ENCODE results near the gene ENTPD2. TPM values are rescaled to one million over a fixed set of nuclear protein-coding genes. Genes with fewer than 3 reads are reported as not detected.
"Not testable (repeated sequence)": the region's sequence is repeated elsewhere in the genome, so short reads cannot be mapped to it uniquely, and the experiment has no call there.

The ENTPD2 gene
- polyA plus RNA-seq, 1 donor = 11.0 TPM

GRCh38 chr9:137064027-137064879 is 10.4 kb upstream of the ENTPD2 start:
- peak; percentile 63 for DNase-seq

GRCh38 chr9:137063311-137064026 is 9.6 kb upstream of the ENTPD2 start:
- no peak for DNase-seq

- DNase-seq = not testable (repeated sequence)
These were observed 8.9 kb upstream of the ENTPD2 start for GRCh38 chr9:137062798-137063197.

GRCh38 chr9:137062384-137062783 is 8.5 kb upstream of the ENTPD2 start:
- no peak for DNase-seq

- DNase-seq = no peak
These were observed 4.8 kb upstream of the ENTPD2 start for GRCh38 chr9:137058521-137059234.

GRCh38 chr9:137057545-137057944 is 3.7 kb upstream of the ENTPD2 start:
- DNase-seq = no peak

GRCh38 chr9:137056739-137057415 is 3.0 kb upstream of the ENTPD2 start:
- no peak for DNase-seq

GRCh38 chr9:137055385-137056364 is 1.8 kb upstream of the ENTPD2 start:
- peak; percentile 83 for DNase-seq

- no peak for DNase-seq
These were observed 1.1 kb upstream of the ENTPD2 start for GRCh38 chr9:137054932-137055384.

GRCh38 chr9:137052998-137053943 is 590 bp downstream of the ENTPD2 start:
- no peak for DNase-seq

GRCh38 chr9:137052293-137052692 is 1.6 kb downstream of the ENTPD2 start:
- no peak for DNase-seq

GRCh38 chr9:137051145-137051724 is 2.6 kb downstream of the ENTPD2 start:
- DNase-seq = no peak

- DNase-seq = no peak
These were observed 3.3 kb downstream of the ENTPD2 start for GRCh38 chr9:137050570-137050969.

- DNase-seq = peak; percentile 54
These were observed 4.1 kb downstream of the ENTPD2 start for GRCh38 chr9:137049544-137050449.

GRCh38 chr9:137048655-137049543 is 5.0 kb downstream of the ENTPD2 start:
- no peak for DNase-seq

GRCh38 chr9:137046088-137046787 is 7.6 kb downstream of the ENTPD2 start, which contains the start of gene NPDC1:
NPDC1 (minus strand) TSS chr9:137046177; CDS start chr9:137045989, 188 bp downstream.
- peak; percentile 87 for DNase-seq
